Dedifferentiated amniotic fluid mesenchymal stem cell (primary cell): ENCODE results near the gene GXYLT2.

Source experiments
- DNase-seq: peaks from one replicate; pipeline ENCODE4 v3.0.0-alpha.2; 2016; ENCODE audit errors: extremely low spot score

The GXYLT2 gene

GRCh38 chr3:72887705-72888545 is at the start of gene GXYLT2:
TSS of gene GXYLT2 (plus strand) at chr3:72888046. CDS start at chr3:72888234, 188 bp downstream.
- DNase-seq: peak; percentile 24

GRCh38 chr3:72839057-72839456 is 48.8 kb upstream of the GXYLT2 start:
- DNase-seq: no peak

GRCh38 chr3:72844436-72844993 is 43.3 kb upstream of the GXYLT2 start:
- DNase-seq: no peak

- DNase-seq: no peak
These were observed 41.7 kb upstream of the GXYLT2 start for GRCh38 chr3:72846166-72846565.

GRCh38 chr3:72847282-72847681 is 40.6 kb upstream of the GXYLT2 start:
- no peak for DNase-seq

GRCh38 chr3:72847751-72848702 is 39.8 kb upstream of the GXYLT2 start, which contains the start of gene SHQ1:
TSS of gene SHQ1 (minus strand) at chr3:72848445. CDS start at chr3:72848340, 105 bp downstream.
- peak; percentile 96 for DNase-seq

GRCh38 chr3:72848703-72849081 is 39.2 kb upstream of the GXYLT2 start:
- DNase-seq: no peak

- no peak for DNase-seq
These were observed 32.8 kb upstream of the GXYLT2 start for GRCh38 chr3:72855001-72855400.

GRCh38 chr3:72860053-72860452 is 27.8 kb upstream of the GXYLT2 start:
- DNase-seq: no peak

GRCh38 chr3:72860846-72861245 is 27.0 kb upstream of the GXYLT2 start:
- no peak for DNase-seq

- DNase-seq: no peak
These were observed 25.3 kb upstream of the GXYLT2 start for GRCh38 chr3:72862314-72863090.

- peak; percentile 74 for DNase-seq
These were observed 15.7 kb upstream of the GXYLT2 start for GRCh38 chr3:72872183-72872582.

- peak; percentile 27 for DNase-seq
These were observed 522 bp upstream of the GXYLT2 start for GRCh38 chr3:72887343-72887704.

GRCh38 chr3:72888546-72889309 is 882 bp downstream of the GXYLT2 start:
- DNase-seq: no peak

GRCh38 chr3:72889310-72890165 is 1.7 kb downstream of the GXYLT2 start:
- no peak for DNase-seq

GRCh38 chr3:72890166-72890925 is 2.5 kb downstream of the GXYLT2 start:
- no peak for DNase-seq

- DNase-seq: peak; percentile 97
These were observed 3.4 kb downstream of the GXYLT2 start for GRCh38 chr3:72891053-72891855.
